ENCODE measurements around the gene ADAM33. TPM values are rescaled to one million over a fixed set of nuclear protein-coding genes. Genes with fewer than 3 reads are reported as not detected.

The ADAM33 gene
- total RNA-seq, 1 donor from 2014 or later = 11.7 TPM

- DNase-seq = no peak
- intact Hi-C loops (cut with DNase I) = no loop called here
- no peak for TF ChIP-seq CTCF (IDR thresholded peaks at IDR 0.05)
These were observed 32.9 kb downstream of the ADAM33 start for GRCh38 chr20:3648951-3649350.

GRCh38 chr20:3647473-3647872, 34.3 kb downstream of the ADAM33 start:
- intact Hi-C loops (cut with DNase I) = no loop called here
- no peak overlapping the region for H3K4me3 ChIP-seq
- no peak overlapping the region for H3K27ac ChIP-seq
- H3K36me3 ChIP-seq = peaks cover 72% of the 10 kb centered on the region
- no peak for DNase-seq
- no peak for ATAC-seq
- H3K4me1 ChIP-seq = no peaks in the 10 kb centered on the region
- no peaks in the 10 kb centered on the region for H3K9me3 ChIP-seq
- no peaks in the 10 kb centered on the region for H3K27me3 ChIP-seq (ENCODE audit: low read depth)
- TF ChIP-seq CTCF (IDR thresholded peaks at IDR 0.05) = no peak

More at GRCh38 chr20:3648951-3649350, 32.9 kb downstream of the ADAM33 start:
- Histone ChIP-seq H3K27me3 (ENCODE audit: low read depth) (no peaks in the 10 kb centered on the region), H3K27ac (no peak overlapping the region), H3K9me3 (no peaks in the 10 kb centered on the region), H3K36me3 (peaks cover 60% of the 10 kb centered on the region), H3K4me3 (no peak overlapping the region), H3K4me1 (no peaks in the 10 kb centered on the region)
- no peak for ATAC-seq

GRCh38 chr20:3646651-3647050, 35.2 kb downstream of the ADAM33 start:
- H3K27ac ChIP-seq = no peak overlapping the region
- ATAC-seq = no peak
- no peaks in the 10 kb centered on the region for H3K4me1 ChIP-seq
- no peak for DNase-seq
- intact Hi-C loops (cut with DNase I) = no loop called here
- H3K27me3 ChIP-seq (ENCODE audit: low read depth) = no peaks in the 10 kb centered on the region
- no peak for TF ChIP-seq CTCF (IDR thresholded peaks at IDR 0.05)
- H3K36me3 ChIP-seq = peaks cover 80% of the 10 kb centered on the region
- H3K4me3 ChIP-seq = no peak overlapping the region
- no peaks in the 10 kb centered on the region for H3K9me3 ChIP-seq

- Histone ChIP-seq H3K36me3 (peaks cover 81% of the 10 kb centered on the region), H3K27me3 (ENCODE audit: low read depth) (no peaks in the 10 kb centered on the region), H3K4me3 (no peak overlapping the region), H3K4me1 (no peaks in the 10 kb centered on the region), H3K9me3 (no peaks in the 10 kb centered on the region), H3K27ac (no peak overlapping the region)
- no peak for TF ChIP-seq CTCF (IDR thresholded peaks at IDR 0.05)
- no peak for DNase-seq
- no peak for ATAC-seq
- intact Hi-C loops (cut with DNase I) = no loop called here
These were observed 35.8 kb downstream of the ADAM33 start for GRCh38 chr20:3646067-3646440.

- no peak for DNase-seq
- Histone ChIP-seq H3K27ac (no peak overlapping the region), H3K36me3 (peaks cover 85% of the 10 kb centered on the region), H3K4me3 (no peak overlapping the region), H3K27me3 (ENCODE audit: low read depth) (no peaks in the 10 kb centered on the region), H3K4me1 (no peaks in the 10 kb centered on the region), H3K9me3 (no peaks in the 10 kb centered on the region)
- intact Hi-C loops (cut with DNase I) = no loop called here
- ATAC-seq = no peak
- TF ChIP-seq CTCF (IDR thresholded peaks at IDR 0.05) = no peak
These were observed 36.3 kb downstream of the ADAM33 start for GRCh38 chr20:3645309-3646066.
